DND-41 (cell line): ENCODE measurements around the gene IQSEC1.

Experiments used
- CTCF ChIP-seq: IDR thresholded peaks from 2 replicates; pipeline ENCODE4 v1.5.1; 2012; ENCODE audit warnings: borderline replicate concordance, low read length, moderate library complexity, mild to moderate bottlenecking; ENCODE audit not compliant: poor library complexity, severe bottlenecking; ENCODE audit errors: extremely low read depth
- EZH2 ChIP-seq: IDR thresholded peaks from 3 replicates; pipeline ENCODE4 v1.6.1; 2012; ENCODE audit warnings: borderline replicate concordance, low read depth, mild to moderate bottlenecking, moderate library complexity, low read length, inconsistent platforms; ENCODE audit not compliant: severe bottlenecking

GRCh38 chr3:13120928-13121552 lies 47.8 kb upstream of the IQSEC1 start:
- no peak for TF ChIP-seq CTCF
- TF ChIP-seq EZH2 = no peak
